ENCODE data around the gene INSC. TPM values are rescaled to one million over a fixed set of nuclear protein-coding genes. Genes with fewer than 3 reads are reported as not detected.

INSC gene
- total RNA-seq, 1 experiment from 2014 or later: not detected

GRCh38 chr11:15117751-15118150 is 3.0 kb downstream of the INSC start:
- Mint-ChIP-seq H3K4me1 (ENCODE audit: low read depth, unreplicated experiment) (no peaks in the 10 kb centered on the region), H3K27me3 (ENCODE audit: insufficient read depth, unreplicated experiment) (peaks cover 8% of the 10 kb centered on the region), H3K4me3 (ENCODE audit: unreplicated experiment) (no peak overlapping the region), H3K27ac (ENCODE audit: unreplicated experiment) (no peak overlapping the region), H3K36me3 (ENCODE audit: insufficient read depth, unreplicated experiment) (no peaks in the 10 kb centered on the region), H3K9me3 (ENCODE audit: unreplicated experiment) (no peaks in the 10 kb centered on the region)
- CTCF ChIA-PET: no interaction called here
- Histone ChIP-seq H3K9me3 (no peaks in the 10 kb centered on the region), H3K4me3 (ENCODE audit: low read depth, low read length) (no peak overlapping the region), H3K4me1 (no peaks in the 10 kb centered on the region), H3K27me3 (replicated peaks; ENCODE audit: control insufficient read depth, insufficient read depth, low read length) (no peaks in the 10 kb centered on the region), H3K36me3 (ENCODE audit: control insufficient read depth, insufficient read depth, low read length) (no peaks in the 10 kb centered on the region)
- POLR2A ChIA-PET: no interaction called here
- intact Hi-C loops (cut with micrococcal nuclease; ENCODE audit: unreplicated experiment): no loop called here
- DNase-seq: no peak
- BruUV-seq (replicated peaks): no TSS peak
- no peak for TF ChIP-seq CTCF (IDR thresholded peaks at IDR 0.05; ENCODE audit: insufficient read depth in 1 of 2, low read depth in 1 of 2, low read length in 1 of 2, severe bottlenecking in 1 of 2, unreplicated experiment in 1 of 2)

GRCh38 chr11:15118431-15118830 is 3.7 kb downstream of the INSC start:
- H3K27me3 ChIP-seq (replicated peaks; ENCODE audit: control insufficient read depth, insufficient read depth, low read length): no peaks in the 10 kb centered on the region
- Mint-ChIP-seq H3K36me3 (ENCODE audit: insufficient read depth, unreplicated experiment) (no peaks in the 10 kb centered on the region), H3K9me3 (ENCODE audit: unreplicated experiment) (no peaks in the 10 kb centered on the region), H3K27me3 (ENCODE audit: insufficient read depth, unreplicated experiment) (peaks cover 11% of the 10 kb centered on the region), H3K4me3 (ENCODE audit: unreplicated experiment) (no peak overlapping the region), H3K4me1 (ENCODE audit: low read depth, unreplicated experiment) (no peaks in the 10 kb centered on the region), H3K27ac (ENCODE audit: unreplicated experiment) (no peak overlapping the region)
- BruUV-seq (replicated peaks): no TSS peak
- TF ChIP-seq CTCF (IDR thresholded peaks at IDR 0.05; ENCODE audit: insufficient read depth in 1 of 2, low read depth in 1 of 2, low read length in 1 of 2, severe bottlenecking in 1 of 2, unreplicated experiment in 1 of 2): no peak
- POLR2A ChIA-PET: no interaction called here
- DNase-seq: no peak
- H3K9me3 ChIP-seq: no peaks in the 10 kb centered on the region
- intact Hi-C loops (cut with micrococcal nuclease; ENCODE audit: unreplicated experiment): no loop called here
- no peak overlapping the region for H3K4me3 ChIP-seq (ENCODE audit: low read depth, low read length)
- no peaks in the 10 kb centered on the region for H3K36me3 ChIP-seq (ENCODE audit: control insufficient read depth, insufficient read depth, low read length)
- no peaks in the 10 kb centered on the region for H3K4me1 ChIP-seq
- CTCF ChIA-PET: no interaction called here

- Mint-ChIP-seq H3K27ac (ENCODE audit: unreplicated experiment) (no peak overlapping the region), H3K9me3 (ENCODE audit: unreplicated experiment) (no peaks in the 10 kb centered on the region), H3K27me3 (ENCODE audit: insufficient read depth, unreplicated experiment) (peaks cover 11% of the 10 kb centered on the region), H3K4me1 (ENCODE audit: low read depth, unreplicated experiment) (no peaks in the 10 kb centered on the region), H3K4me3 (ENCODE audit: unreplicated experiment) (no peak overlapping the region), H3K36me3 (ENCODE audit: insufficient read depth, unreplicated experiment) (no peaks in the 10 kb centered on the region)
- intact Hi-C loops (cut with micrococcal nuclease; ENCODE audit: unreplicated experiment): no loop called here
- no peak overlapping the region for H3K4me3 ChIP-seq (ENCODE audit: low read depth, low read length)
- ChIA-PET CTCF (no interaction called here), POLR2A (no interaction called here)
- no peaks in the 10 kb centered on the region for H3K27me3 ChIP-seq (replicated peaks; ENCODE audit: control insufficient read depth, insufficient read depth, low read length)
- H3K36me3 ChIP-seq (ENCODE audit: control insufficient read depth, insufficient read depth, low read length): no peaks in the 10 kb centered on the region
- no peak for TF ChIP-seq CTCF (IDR thresholded peaks at IDR 0.05; ENCODE audit: insufficient read depth in 1 of 2, low read depth in 1 of 2, low read length in 1 of 2, severe bottlenecking in 1 of 2, unreplicated experiment in 1 of 2)
- DNase-seq: no peak
- no peaks in the 10 kb centered on the region for H3K9me3 ChIP-seq
- no peaks in the 10 kb centered on the region for H3K4me1 ChIP-seq
- BruUV-seq (replicated peaks): no TSS peak
Observed at GRCh38 chr11:15119352-15119751, 4.6 kb downstream of the INSC start.
